GM12878 (cell line): ENCODE measurements around the gene SLC35G2. TPM values are rescaled to one million over a fixed set of nuclear protein-coding genes. Genes with fewer than 3 reads are reported as not detected.

Experiments used
- ATAC-seq: fragments of 200-7000 bp; cut with Tn5 transposase; 3 replicates; pipeline ENCODE4 v1.9.1; 2020; ENCODE audit warnings: mild to moderate bottlenecking, moderate library complexity
- BruUV-seq: library from RNA; stranded (reverse); fragments of 400-500 nt; replicated peaks from 2 replicates; lab custom pipeline; 2021; lab: Mats Ljungman, UMichigan
- CTCF ChIA-PET: fragments of 300-600 bp; sonication (Branson Sonifier 250); formaldehyde crosslinking; extraction: SDS; loops from one replicate; lab custom pipeline; 2021; ENCODE audit warnings: inconsistent platforms; lab: Yijun Ruan, JAX
- POLR2A ChIA-PET: fragments of 350-600 bp; formaldehyde crosslinking; extraction: SDS; loops from one replicate; lab custom pipeline; 2021; ENCODE audit warnings: inconsistent platforms; lab: Charles Lee
- RAD21 ChIA-PET: fragments of 300-600 bp; sonication (Branson Sonifier 250); formaldehyde crosslinking; loops from one replicate; lab custom pipeline; 2023; ENCODE audit warnings: antibody characterized with exemption; ENCODE audit not compliant: unreplicated experiment; lab: Charles Lee
- SMC1A ChIA-PET: fragments of 300-600 bp; sonication (Branson Sonifier 250); formaldehyde crosslinking; loops from one replicate; lab custom pipeline; 2023; ENCODE audit not compliant: unreplicated experiment, uncharacterized antibody; lab: Charles Lee
- DNase-seq: peaks from one replicate; pipeline ENCODE4 v3.0.0-alpha.2; 2011; ENCODE audit warnings: low read depth, low spot score
- FAIRE-seq: peaks from 3 replicates; lab custom pipeline; 2011; peaks lifted over from hg19 to GRCh38; lab: Jason Lieb, UNC
- H2AFZ ChIP-seq: 2 replicates; pipeline ENCODE4 v1.6.0; 2011; ENCODE audit warnings: low read depth, low read length, control low read depth; ENCODE audit not compliant: control insufficient read depth
- H3K27ac ChIP-seq: 2 replicates; pipeline ENCODE4 v1.5.1; 2011; ENCODE audit warnings: control low read depth; ENCODE audit not compliant: control insufficient read depth, insufficient read depth
- H3K27me3 ChIP-seq, 2 experiments: replicated peaks in 1 of 2; 2 replicates each; pipeline versions ENCODE4 v1.6.0 to v1.6.1; 2011; ENCODE audit warnings: low read length in 1 of 2; ENCODE audit not compliant: control insufficient read depth in 2 of 2, insufficient read depth in 2 of 2
- H3K36me3 ChIP-seq, 2 experiments: 2 replicates each; pipeline ENCODE4 v1.5.1; 2011; ENCODE audit warnings: low read length in 1 of 2; ENCODE audit not compliant: control insufficient read depth in 2 of 2, insufficient read depth in 2 of 2
- H3K4me1 ChIP-seq: 2 replicates; pipeline ENCODE4 v1.6.1; 2011; ENCODE audit warnings: mild to moderate bottlenecking, low read length, moderate library complexity, mixed read lengths; ENCODE audit not compliant: control insufficient read depth, insufficient read depth
- H3K4me2 ChIP-seq: 2 replicates; pipeline ENCODE4 v1.6.0; 2011; ENCODE audit warnings: control low read depth; ENCODE audit not compliant: control insufficient read depth, insufficient read depth
- H3K4me3 ChIP-seq: fragments of 200-600 bp; sonication (generic); 2 replicates; pipeline ENCODE4 v1.5.1; 2016
- H3K79me2 ChIP-seq: 2 replicates; pipeline ENCODE4 v1.6.0; 2011; ENCODE audit warnings: low read length; ENCODE audit not compliant: control insufficient read depth, insufficient read depth
- H3K9ac ChIP-seq: 2 replicates; pipeline ENCODE4 v1.8.0; 2011; ENCODE audit warnings: low read length, control low read depth, mixed read lengths; ENCODE audit not compliant: control insufficient read depth, insufficient read depth
- H3K9me3 ChIP-seq: replicated peaks from 3 replicates; pipeline ENCODE4 v1.5.1; 2011; ENCODE audit warnings: mild to moderate bottlenecking, low read length; ENCODE audit not compliant: control insufficient read depth, insufficient read depth
- H4K20me1 ChIP-seq: 2 replicates; pipeline ENCODE4 v1.6.0; 2011; ENCODE audit not compliant: control insufficient read depth, insufficient read depth
- BCL3 ChIP-seq: IDR thresholded peaks from 2 replicates; pipeline ENCODE4 v1.6.1; 2011; ENCODE audit warnings: borderline replicate concordance, low read depth, mild to moderate bottlenecking, moderate library complexity, low read length; ENCODE audit not compliant: insufficient read depth, poor library complexity, severe bottlenecking
- BHLHE40 ChIP-seq, 2 experiments: fragments of 450-650 bp in 1 of 2; IDR thresholded peaks; 2 replicates each; pipeline ENCODE4 v1.6.1; 2011 to 2017; ENCODE audit warnings: low read depth in 2 of 2, borderline replicate concordance in 1 of 2, improper control_type of control experiment in 1 of 2, low read length in 1 of 2, mild to moderate bottlenecking in 1 of 2
- IKZF2 ChIP-seq, 2 experiments: fragments of 450-650 bp; IDR thresholded peaks; 2 replicates each; pipeline ENCODE4 v1.6.1; 2017; ENCODE audit warnings: mild to moderate bottlenecking in 2 of 2, moderate library complexity in 2 of 2
- LARP7 ChIP-seq: fragments of 450-650 bp; IDR thresholded peaks from 2 replicates; pipeline ENCODE4 v1.6.1; 2017; ENCODE audit warnings: mild to moderate bottlenecking
- RAD51 ChIP-seq: fragments of 450-650 bp; IDR thresholded peaks from 2 replicates; pipeline ENCODE4 v1.6.1; 2016; ENCODE audit warnings: moderate library complexity, mild to moderate bottlenecking, inconsistent platforms
- SP1 ChIP-seq: IDR thresholded peaks from one replicate; pipeline ENCODE4 v1.6.1; 2011; ENCODE audit warnings: low read depth, low read length
- ZBTB33 ChIP-seq: fragments of 450-650 bp; IDR thresholded peaks from 2 replicates; pipeline ENCODE4 v1.6.1; 2017; ENCODE audit warnings: mild to moderate bottlenecking
- ZBTB40 ChIP-seq: fragments of 450-650 bp; IDR thresholded peaks from 2 replicates; pipeline ENCODE4 v1.6.1; 2016; ENCODE audit warnings: mild to moderate bottlenecking, moderate library complexity, borderline replicate concordance
- WGBS: methylation state at CpG from one replicate; pipeline ENCODE4 v1.1.6; 2016; ENCODE audit warnings: low lambda C conversion rate; ENCODE audit not compliant: insufficient replicate concordance, insufficient coverage; ENCODE audit errors: missing lambda C conversion rate; 5-methylcytosine and 5-hydroxymethylcytosine counted together
- in situ Hi-C: fragments of 300-500 bp; cut with MboI; formaldehyde crosslinking; loops from 9 replicates; pipeline ENCODE4 v1.14.3; 2018; ENCODE audit warnings: mixed read lengths
- intact Hi-C: fragments of 100-400 bp; cut with micrococcal nuclease; formaldehyde crosslinking; loops from one replicate; pipeline ENCODE4 v1.14.2; 2022; ENCODE audit not compliant: unreplicated experiment
- polyA plus RNA-seq, 11 experiments: library from polyadenylated mRNA; depleted of rRNA in 4 of 11; unstranded in 6 of 11; stranded (reverse) in 5 of 11; fragments of >200 nt; fragmentation: Nextera tagmentation in 4 of 11; fragmentation: Illumina TruSeq in 1 of 11; extraction: Ambion mirVana in 4 of 11; extraction: Trizol in 1 of 11; gene quantifications; 1 replicate in 1 of 11; 2 replicates in 10 of 11; pipeline versions ENCODE4 v1.2.1 to v1.2.3, GENCODE V29; 2011 to 2016; ENCODE audit warnings: inconsistent platforms in 2 of 11, missing spikeins in 2 of 11, low read depth in 1 of 11
- total RNA-seq, 4 experiments: library from RNA; depleted of rRNA in 3 of 4; stranded (reverse); fragments of >200 nt in 3 of 4; fragmentation: Illumina TruSeq in 1 of 4; extraction: Trizol in 1 of 4; gene quantifications; 2 replicates each; pipeline versions ENCODE4 v1.2.1 to v1.2.3, GENCODE V29; 2013 to 2021

Gene SLC35G2
- total and polyA plus RNA-seq, 10 of the 15 experiments (the other 5 are each of a cell fraction or from before 2014, with no cell fraction given): 0.11 to 1.9 (median 0.27) TPM

DNA sequence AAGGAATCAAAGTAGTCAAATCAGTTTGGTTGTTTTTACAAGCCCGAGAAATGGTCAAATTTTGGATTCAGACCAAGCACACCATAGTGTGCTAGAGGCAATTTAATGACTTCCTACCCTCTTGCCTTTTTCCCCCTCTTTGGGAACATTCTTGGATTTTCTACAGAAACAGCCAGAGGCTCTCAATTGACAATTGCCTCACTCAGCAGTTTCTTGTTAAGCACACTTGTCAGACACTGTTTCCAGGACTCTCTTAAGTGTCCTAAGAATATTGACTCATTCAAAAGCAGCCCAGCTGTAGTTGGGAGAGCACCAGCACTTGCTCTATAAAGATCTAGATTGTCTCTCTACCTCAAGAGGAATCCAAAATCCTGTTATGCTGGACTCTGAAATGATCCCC is 1.5 kb upstream of the SLC35G2 start:
- FAIRE-seq (no peak), ATAC-seq (no peak), DNase-seq (no peak)
- ChIA-PET CTCF (interaction anchor here (1.4 kb wide), 1 partner anchor 196 kb away, joined by 6 read pairs; no protein-coding TSS in a partner anchor), SMC1A (interaction anchor here (1.3 to 1.9 kb wide), 2 partner anchors 40 to 65 kb away, joined by 3 to 4 read pairs; no protein-coding TSS in a partner anchor), POLR2A (no interaction called here), RAD21 (interaction anchor here (1.3 kb wide), 1 partner anchor 65 kb away, joined by 3 read pairs; the partner anchor contains the start of gene STAG1)
- H4K20me1 ChIP-seq: no peaks in the 10 kb centered on the region
- H3K27ac ChIP-seq: no peak overlapping the region
- peaks cover 3 to 6% of the 10 kb centered on the region in 2 experiments for H3K27me3 ChIP-seq
- TF ChIP-seq ZBTB40 (no peak), SP1 (no peak), BHLHE40 (IDR thresholded peaks at IDR 0.05; ENCODE audit: borderline replicate concordance in 1 of 2, low read depth in 2 of 2, low read length in 1 of 2) (no peak), IKZF2 (IDR thresholded peaks at IDR 0.05) (no peak), ZBTB33 (no peak), LARP7 (no peak), BCL3 (no peak), RAD51 (no peak)
- H3K9me3 ChIP-seq: no peaks in the 10 kb centered on the region; the same call in 2 of the 3 replicates
- H3K4me1 ChIP-seq: peaks cover 4% of the 10 kb centered on the region; the same call in 1 of the 2 replicates
- no peaks in the 10 kb centered on the region for H3K79me2 ChIP-seq
- H2AFZ ChIP-seq: no peak overlapping the region
- H3K36me3 ChIP-seq: no peaks in the 10 kb centered on the region
- in situ Hi-C loops (no loop called here), intact Hi-C loops (no loop called here)
- BruUV-seq: no TSS peak
- H3K4me3 ChIP-seq: no peak overlapping the region
- H3K4me2 ChIP-seq: no peak overlapping the region
- 25% methylated on average over 1 of the region's 1 CpG for WGBS
- H3K9ac ChIP-seq: no peak overlapping the region
